HG03060 (cell line): ENCODE results near the gene CLDN14.

Experiments
- ATAC-seq: cut with Tn5 transposase; IDR thresholded peaks from one replicate; pipeline ENCODE4 v1.9.1; 2021; ENCODE audit warnings: low read depth, moderate number of reproducible peaks; ENCODE audit not compliant: unreplicated experiment

CLDN14 gene, protein sequence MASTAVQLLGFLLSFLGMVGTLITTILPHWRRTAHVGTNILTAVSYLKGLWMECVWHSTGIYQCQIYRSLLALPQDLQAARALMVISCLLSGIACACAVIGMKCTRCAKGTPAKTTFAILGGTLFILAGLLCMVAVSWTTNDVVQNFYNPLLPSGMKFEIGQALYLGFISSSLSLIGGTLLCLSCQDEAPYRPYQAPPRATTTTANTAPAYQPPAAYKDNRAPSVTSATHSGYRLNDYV

DNA sequence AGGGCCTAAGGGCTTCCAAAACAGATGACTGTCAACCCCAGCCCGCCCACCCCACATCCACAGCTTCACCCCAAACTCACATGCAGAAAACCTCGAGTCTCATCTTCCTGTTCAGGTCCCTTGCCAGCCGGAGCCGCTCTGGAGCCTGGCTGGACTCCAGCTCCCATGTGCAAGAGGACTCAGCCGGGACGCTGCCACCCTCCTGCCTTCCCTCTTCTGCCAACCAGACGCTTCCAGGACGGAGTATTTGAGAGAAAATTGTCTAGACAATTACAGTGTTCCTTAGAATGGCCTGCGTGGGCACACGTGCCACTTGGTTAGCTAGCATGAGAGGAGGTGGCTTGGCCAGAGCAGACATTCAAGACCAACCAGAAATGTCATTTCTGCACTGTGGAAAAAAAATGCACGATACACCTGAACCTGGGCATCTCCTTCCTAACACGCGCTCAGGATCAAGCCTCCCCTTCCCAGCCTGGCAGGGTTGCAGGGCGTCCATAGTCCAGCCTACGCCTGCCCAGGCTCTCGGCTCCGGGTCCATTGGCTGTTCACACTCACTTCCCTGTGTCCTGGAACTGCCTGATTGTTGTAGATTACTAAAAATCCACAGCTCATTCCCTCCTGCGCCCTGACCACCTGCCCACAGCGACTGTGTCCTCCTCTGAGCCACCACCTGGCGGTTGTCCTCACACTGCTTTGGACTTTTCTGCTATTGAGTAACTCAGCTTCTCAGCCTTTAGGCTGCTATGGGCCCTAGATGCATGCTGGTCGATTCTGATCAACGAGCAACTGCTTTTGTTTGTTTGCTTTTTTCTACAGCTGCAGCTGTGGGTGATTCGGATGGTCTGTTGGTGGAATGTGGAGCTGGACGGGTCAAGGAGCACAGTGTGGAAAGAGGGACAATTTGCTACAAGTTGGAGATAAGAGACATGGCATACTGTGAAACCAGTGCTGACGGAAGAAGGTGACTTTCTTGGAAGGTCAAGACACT is at the start of gene CLDN14:
Gene CLDN14, minus strand, starts transcription at position 708 of the 988 bp plus-strand sequence. CDS start 18,427 bp downstream, outside the sequence.
- no peak for ATAC-seq

DNA sequence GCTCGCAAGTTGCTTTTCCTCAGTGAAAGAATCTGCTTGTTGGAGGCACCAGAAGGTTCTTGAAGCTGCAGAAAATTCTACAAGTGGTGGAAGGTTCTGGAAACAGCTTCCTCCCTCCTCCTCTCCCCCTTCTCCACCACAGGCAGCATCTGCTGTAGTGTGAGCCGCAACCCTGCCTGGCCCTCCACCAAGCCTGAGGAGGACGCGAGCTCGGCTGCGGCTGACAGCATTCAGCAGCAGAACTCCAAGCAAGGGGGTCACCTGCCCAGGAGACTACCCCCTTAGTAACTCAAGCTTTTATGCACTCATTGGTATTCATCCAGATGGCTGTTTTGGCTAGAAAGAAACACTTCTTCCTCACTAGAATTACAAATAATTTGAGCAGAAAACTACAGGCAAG is 48.8 kb upstream of the CLDN14 start:
- no peak for ATAC-seq

DNA sequence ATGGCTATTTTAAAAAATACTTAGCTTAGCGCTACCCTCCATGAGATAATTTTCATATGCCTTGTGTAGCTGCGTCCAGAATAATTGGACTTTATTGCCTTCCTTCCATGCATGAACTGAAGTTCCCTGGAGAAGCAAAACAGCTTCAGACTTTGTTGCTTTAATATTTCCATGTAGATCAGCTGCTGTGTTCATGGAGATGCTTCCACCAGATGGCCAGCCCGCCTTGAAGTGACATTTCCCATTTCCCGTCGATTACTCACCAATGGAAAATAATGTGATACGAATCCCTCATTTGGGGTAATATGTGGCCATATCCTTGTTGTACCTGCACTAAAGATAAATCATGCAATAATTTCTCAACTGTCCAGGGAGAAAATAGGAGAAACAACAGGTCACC is 47.4 kb upstream of the CLDN14 start:
- ATAC-seq, result no peak

DNA sequence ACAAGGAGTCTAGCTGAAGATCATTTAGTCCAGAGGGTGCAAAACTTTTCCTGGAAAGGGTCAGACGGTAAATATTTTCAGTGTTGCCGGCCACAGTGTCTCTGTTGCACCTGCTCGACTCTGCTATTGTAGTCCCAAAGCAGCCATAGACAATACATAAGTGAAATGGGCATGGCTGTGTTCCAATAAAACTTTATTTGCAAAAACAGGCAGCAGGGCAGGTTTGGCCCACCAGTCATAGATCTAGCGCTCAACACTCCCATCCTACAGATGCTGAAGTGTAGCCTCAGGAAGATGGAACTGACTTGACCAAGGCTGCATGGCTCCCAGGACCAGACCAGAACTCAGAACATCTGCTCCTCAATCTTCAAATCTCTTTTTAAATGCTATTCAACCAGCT is 46.2 kb upstream of the CLDN14 start:
- ATAC-seq, result no peak

DNA sequence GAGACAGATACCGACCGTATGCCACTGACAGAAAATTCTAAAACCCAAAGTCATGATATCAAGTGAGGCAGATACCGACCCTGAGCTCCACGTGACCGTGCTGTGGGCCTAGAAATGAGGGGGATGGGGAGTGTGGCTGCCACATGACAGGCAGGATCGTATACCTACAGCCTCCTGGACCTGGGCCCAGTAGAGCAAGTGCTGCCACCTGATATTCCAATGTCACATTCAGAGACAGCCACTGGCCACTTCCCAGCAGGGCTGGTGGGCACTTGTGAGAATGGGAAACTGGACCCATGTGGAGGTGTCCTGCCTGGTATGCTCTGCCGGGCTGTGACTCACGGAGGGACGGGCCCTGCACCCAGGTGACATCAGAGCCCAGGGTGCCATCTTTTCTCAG is 44.6 kb upstream of the CLDN14 start:
- ATAC-seq, result no peak

DNA sequence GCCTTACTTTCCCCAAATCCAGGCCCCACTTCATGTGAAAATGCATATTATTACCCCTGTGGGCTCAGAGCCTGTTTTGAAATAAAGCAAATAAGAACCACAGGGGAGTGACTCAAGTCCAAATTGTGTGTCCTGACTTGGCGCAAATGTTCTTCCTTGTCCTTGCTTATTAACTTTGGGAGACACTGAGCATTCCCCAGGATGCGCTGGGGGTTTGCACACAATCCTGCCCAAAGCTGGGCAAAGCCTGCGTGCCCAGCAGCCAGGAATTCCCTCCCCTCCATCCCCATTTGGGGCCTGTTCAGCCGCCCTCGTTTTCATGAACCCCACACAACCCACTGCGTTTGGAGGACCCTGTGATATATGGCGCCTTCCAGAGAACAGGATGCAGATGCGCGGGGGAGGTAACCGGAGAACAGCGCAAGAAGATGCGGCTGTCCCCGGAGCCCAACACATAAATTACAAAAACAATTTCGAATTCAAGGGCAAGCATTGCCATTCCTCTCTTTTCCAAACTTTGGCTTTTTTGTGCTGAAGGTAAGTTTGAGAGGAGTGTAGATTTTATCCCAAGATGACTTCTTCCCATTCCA is 42.4 kb upstream of the CLDN14 start:
- ATAC-seq, result no peak

DNA sequence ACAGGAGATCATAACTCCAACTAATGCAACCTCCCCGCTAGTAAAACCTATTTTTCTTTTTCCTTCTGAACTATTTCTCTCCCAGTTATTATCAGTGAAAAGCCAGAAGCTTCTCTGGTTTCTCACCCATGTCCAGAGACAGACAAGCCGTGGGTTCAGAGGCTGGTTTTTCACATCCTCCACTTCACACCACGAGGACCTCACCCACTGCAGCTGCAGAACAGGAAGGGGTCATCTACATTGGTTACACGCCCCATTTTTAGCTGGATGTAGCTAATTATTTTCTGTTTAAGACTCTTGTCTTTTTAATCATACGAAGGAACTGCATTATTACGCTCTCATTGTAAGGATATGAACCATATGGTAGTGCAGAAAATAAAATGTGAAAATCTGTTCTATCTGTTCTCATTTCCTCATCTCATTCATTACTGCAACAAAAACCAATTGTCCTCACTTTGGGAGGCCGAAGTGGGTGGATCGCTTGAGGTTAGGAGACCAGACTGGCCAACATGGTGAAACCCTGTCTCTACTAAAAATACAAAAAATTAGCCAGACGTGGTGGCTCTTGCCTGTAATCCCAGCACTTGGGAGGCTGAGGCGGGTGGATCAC is 39.1 kb upstream of the CLDN14 start:
- ATAC-seq, result no peak

DNA sequence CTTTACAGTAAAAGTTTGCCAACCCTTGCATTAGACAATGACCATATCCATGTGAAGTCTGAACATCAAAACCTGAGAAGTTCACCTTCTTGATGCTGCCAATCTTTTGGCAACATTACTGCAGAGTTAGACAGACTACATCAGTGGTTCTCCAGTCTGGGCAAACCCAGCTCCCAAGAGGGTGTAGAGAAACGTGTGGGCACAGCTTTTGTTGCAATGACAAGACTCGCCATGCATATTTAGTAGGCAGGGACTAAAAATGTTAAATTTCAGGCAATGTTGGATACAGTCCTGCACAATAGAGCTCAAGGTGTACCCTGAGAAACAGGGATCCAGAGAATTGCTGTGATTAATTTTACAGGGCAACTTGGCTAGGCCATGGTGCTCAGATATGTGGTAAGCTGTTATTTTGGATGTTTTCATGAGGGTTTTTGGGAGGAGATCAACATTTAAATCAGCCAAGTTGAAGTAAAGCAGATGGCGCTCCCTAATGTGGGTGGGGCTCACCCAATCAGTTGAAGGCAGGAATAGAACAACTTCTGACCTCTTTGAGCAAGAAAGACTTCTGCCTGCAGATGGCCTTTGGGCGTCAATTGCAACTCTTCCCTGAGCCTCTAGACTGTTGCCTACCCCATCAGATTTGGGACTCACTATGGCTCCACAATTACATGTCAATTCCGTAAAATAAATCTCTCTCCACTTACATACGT is 37.6 kb upstream of the CLDN14 start:
- no peak for ATAC-seq

DNA sequence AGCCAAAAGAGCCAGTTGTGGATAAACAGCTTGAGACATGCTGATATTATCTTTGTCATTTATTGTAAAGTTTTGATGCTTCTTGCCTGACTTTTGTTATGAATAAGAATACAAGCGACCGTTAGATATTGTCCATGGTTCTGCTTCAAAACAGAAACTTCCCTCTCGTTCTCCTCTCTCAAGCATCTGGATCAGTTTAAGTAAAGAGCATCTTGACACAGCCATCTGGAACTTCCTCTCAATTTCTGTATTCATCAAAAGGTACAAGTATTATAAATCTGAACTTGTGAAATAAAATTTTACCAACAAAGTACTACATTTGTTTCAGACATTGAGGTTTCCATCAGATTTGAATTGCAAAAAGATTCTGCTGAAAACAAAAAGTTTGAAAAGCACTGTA is 36.4 kb upstream of the CLDN14 start:
- ATAC-seq, result no peak

DNA sequence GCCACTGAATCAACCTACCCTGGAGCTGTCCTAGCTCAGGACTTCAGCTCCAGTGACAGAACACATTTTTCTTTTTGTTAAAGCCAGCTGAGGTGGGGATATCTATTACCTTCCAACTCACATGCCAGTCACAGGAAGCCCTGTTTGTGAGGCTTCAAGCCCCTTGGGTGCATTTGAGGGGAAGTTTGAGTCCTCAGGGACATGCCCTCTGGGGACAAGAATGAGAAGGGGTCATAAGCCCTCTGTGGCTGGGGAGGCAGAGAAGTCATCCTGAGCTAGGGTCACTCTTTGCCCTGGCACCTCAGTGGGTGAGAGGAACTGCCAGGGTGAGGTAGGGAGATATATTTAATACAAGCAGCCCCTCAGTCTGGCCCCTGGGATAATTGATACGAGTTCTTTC is 33.5 kb upstream of the CLDN14 start:
- peak; percentile 45 for ATAC-seq

DNA sequence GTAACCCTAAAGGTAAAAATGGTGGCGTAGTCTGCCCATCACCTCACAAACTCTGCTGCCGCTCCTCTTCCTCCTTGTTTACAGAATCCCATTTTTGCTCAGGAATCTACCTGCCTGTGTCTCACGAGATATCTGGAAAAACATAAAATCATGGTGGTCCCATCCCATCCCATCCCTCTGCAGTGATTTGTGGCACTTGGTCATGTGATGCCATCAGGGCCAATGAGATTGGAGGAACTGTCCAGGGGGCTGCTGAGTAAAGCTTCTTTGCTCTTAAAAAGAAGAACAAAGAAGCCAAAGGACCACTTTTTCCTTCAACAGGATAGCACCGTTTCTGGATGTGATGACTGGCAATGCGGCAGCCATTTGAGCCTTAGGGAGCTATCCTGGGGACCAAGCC is 33.0 kb upstream of the CLDN14 start:
- no peak for ATAC-seq

DNA sequence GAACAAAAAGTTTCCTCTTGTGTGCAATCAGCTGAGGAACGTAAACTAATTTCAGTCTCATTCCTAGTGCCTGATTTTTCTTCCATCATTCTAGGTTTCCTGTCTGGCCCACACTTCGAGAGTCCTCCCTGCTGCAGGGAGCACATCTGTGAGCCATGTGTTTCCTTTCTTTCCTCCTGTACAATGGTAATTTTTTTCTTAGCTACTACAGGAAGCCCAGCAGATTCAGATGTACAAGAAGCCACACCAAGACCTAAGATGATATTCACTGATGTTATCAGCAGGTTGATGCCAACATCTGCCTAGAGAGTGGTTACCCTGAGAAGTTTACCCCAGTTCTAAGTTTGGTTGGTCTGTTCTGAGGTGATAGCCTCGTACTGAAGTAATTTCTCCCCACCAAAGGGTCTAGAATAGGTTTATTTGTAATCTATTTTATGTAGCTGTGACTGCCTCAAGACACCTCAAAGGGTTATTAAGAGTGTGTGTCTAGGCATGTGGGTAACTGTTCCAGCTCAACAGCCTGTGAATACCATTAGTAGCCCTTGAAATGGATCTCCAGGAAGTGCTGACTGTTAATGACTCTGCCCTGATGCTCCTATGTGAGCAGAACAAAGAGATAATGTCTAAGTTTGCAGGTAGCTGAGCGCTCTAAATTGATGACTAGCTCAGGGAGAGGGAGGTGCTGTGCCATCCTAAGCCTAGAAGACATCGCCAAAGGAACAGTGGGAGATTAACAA is 31.7 kb upstream of the CLDN14 start:
- no peak for ATAC-seq

DNA sequence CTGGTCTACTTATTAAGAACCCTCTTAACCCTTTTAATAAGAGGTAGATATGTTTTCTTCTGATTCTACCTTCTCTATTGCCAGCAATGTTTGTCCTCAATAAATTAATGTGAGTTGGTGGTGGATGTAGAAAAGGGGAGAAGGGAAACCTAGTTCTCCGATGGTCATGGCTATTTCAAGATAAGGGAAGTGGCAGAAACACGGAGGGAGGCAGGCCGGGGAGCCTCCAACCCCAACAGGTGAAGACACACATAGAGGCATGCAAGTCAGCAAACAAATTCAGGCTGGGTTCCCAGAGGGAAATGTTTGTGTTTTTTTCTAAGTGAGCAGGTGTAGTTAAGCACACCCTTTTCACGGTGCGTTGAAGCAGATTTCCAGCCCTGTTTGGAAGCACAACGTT is 31.0 kb upstream of the CLDN14 start:
- no peak for ATAC-seq

DNA sequence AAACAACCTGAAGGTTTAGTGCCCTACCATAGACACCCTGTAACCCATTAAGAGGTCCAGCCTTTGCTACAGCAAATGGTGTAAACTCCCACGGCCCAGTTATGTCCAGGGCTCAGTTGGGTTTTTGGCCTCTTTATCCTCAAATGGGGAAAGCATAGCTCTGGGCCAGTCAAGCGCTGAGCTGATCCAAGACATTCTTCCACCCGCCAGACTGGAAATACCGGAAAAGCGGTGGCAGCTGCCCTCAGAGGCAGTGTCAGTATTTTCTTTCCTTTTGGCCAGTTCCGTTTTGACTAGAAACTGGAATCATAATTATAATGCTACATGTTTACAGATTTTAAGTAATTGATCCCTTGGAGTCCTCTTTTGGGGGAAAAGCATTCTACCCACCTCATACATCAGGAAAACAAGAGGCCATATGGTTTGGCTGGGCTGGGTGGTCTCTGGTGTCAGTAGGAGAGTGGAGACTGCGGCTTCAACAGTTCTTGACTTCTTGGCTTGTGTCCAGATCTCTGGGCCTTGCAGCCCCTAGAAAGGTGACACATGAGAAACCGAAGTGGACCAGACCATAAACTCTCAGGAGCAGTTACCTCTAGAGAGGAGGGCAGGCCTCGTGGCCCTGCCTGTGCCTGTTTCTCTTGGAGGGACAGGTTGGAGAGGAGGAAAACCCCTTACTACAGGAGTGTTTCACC is 30.2 kb upstream of the CLDN14 start:
- ATAC-seq, result no peak

DNA sequence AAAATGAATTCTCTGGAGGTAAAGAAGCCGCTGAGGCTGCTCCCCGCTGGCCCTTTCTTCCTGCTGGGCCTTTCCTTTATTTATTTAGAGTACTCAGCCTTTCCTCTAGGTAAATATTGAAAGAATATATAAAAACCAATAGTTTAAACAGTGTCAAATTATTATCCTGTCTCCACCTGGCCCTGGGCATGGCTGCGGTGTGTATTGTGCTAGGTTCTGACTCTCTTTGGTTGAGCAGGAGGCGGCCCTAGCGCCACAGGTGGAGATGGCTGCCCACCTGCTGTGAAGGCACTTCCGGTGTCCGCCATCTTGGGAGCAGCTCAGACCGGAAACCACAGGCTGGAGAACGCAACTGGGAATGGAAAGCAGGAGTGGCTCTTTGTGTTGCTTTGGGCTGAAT is 29.0 kb upstream of the CLDN14 start:
- no peak for ATAC-seq

DNA sequence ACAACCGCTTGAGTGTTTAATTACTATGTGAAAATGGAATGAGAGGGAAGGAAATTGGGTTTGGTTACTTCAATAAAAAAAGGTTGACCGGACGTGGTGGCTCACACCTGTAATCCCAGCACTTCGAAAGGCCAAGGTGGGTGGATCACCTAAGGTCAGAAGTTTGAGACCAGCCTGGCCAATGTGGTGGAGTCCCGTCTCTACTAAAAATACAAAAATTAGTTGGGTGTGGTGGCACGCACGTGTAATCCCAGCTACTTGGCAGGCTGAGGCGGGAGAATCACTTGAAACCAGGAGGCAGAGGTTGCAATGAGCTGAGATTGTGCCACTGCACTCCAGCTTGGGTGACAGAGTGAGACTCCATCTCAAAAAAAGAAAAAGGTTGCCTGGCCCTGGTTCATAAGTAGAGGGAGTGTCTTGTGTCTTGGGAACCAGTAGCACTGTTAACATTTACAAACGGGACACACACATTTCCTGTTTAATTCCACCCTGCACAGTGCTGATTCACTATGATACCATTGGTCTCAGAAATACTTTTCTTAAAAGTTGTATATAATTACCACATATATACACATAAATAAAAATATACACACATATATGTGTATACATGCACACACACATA is 27.6 kb upstream of the CLDN14 start:
- ATAC-seq, result no peak

DNA sequence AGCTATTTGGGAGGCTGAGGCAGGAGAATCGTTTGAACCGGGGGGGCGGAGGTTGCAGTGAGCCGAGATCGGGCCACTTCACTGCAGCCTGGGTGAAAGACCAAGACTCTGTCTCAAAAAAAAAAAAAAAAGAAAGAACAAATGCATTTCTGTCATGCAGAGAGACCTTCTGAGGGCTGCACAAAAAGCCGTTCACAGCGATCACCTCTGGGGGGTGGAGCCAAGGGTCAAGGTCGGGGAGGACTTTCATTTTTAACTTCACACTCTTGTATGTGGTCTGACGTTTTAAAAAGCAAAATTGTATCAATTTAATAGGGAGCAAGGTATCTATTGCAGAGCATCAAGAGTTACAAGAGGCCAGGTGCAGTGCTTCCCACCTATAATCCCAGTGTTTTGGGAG is 26.6 kb upstream of the CLDN14 start:
- ATAC-seq, result no peak
